K562 (cell line): ENCODE results near the gene DGKA. TPM values are rescaled to one million over a fixed set of nuclear protein-coding genes. Genes with fewer than 3 reads are reported as not detected.

Experiments
- FOSL1 ChIP-seq: fragments of 200-800 bp; sonication (Bioruptor generic); conservative IDR thresholded peaks from 2 replicates; pipeline ENCODE4 v1.6.1; 2016; ENCODE audit warnings: missing genetic modification characterization, missing compliant biosample characterization
- PHF20 ChIP-seq: fragments of 450-650 bp; IDR thresholded peaks from 2 replicates; pipeline ENCODE4 v1.6.1; 2018; ENCODE audit not compliant: partially characterized antibody
- XRCC5 ChIP-seq: fragments of 200-400 bp; formaldehyde crosslinking; IDR thresholded peaks from 2 replicates; pipeline ENCODE4 v1.6.1; 2017; ENCODE audit warnings: low read depth, mild to moderate bottlenecking, low read length
- polyA plus RNA-seq, 8 experiments: library from polyadenylated mRNA; depleted of rRNA in 4 of 8; stranded (reverse) in 5 of 8; unstranded in 3 of 8; fragments of >200 nt; fragmentation: Nextera tagmentation in 2 of 8; fragmentation: Illumina TruSeq in 1 of 8; extraction: Ambion mirVana in 2 of 8; extraction: Trizol in 1 of 8; gene quantifications; 2 replicates each; pipeline versions ENCODE4 v1.2.1 to v1.2.3, GENCODE V29; 2011 to 2014; ENCODE audit warnings: inconsistent platforms in 1 of 8, missing spikeins in 1 of 8
- total RNA-seq, 7 experiments: library from RNA; depleted of rRNA in 6 of 7; stranded (reverse); fragments of >200 nt in 6 of 7; fragmentation: Illumina TruSeq in 2 of 7; extraction: Trizol in 2 of 7; gene quantifications; 2 replicates each; pipeline versions ENCODE4 v1.2.1 to v1.2.3, GENCODE V29; 2011 to 2021; ENCODE audit warnings: low replicate concordance in 1 of 7
- TF ChIP-seq, protein P1 (sequence below): IDR thresholded peaks from 2 replicates; pipeline ENCODE4 v1.6.1; 2011; ENCODE audit warnings: borderline replicate concordance, low read depth, mild to moderate bottlenecking, moderate library complexity, low read length; ENCODE audit not compliant: insufficient read depth, poor library complexity, severe bottlenecking
- TF ChIP-seq, protein P2 (sequence below), 2 experiments: fragments of 450-650 bp in 1 of 2; sonication (generic) in 1 of 2; formaldehyde crosslinking in 1 of 2; IDR thresholded peaks in 1 of 2; conservative IDR thresholded peaks in 1 of 2; 2 replicates each; pipeline versions ENCODE4 v1.6.1 to v1.8.1; 2016 to 2023; ENCODE audit warnings: mild to moderate bottlenecking in 2 of 2, moderate library complexity in 2 of 2, inconsistent platforms in 1 of 2, missing genetic modification reagents in 1 of 2
- TF ChIP-seq, protein P3 (sequence below): fragments of 450-650 bp; IDR thresholded peaks from 2 replicates; pipeline ENCODE4 v1.7.0; 2016; ENCODE audit warnings: borderline replicate concordance
- TF ChIP-seq, protein P4 (sequence below): fragments of 450-650 bp; IDR thresholded peaks from 2 replicates; pipeline ENCODE4 v1.6.1; 2017; ENCODE audit warnings: antibody characterized with exemption

DGKA gene
- total and polyA plus RNA-seq, 9 of the 15 experiments (the other 6 are each of a cell fraction or from before 2014, with no cell fraction given): 3.4 to 12.4 (median 6.2) TPM

DNA sequence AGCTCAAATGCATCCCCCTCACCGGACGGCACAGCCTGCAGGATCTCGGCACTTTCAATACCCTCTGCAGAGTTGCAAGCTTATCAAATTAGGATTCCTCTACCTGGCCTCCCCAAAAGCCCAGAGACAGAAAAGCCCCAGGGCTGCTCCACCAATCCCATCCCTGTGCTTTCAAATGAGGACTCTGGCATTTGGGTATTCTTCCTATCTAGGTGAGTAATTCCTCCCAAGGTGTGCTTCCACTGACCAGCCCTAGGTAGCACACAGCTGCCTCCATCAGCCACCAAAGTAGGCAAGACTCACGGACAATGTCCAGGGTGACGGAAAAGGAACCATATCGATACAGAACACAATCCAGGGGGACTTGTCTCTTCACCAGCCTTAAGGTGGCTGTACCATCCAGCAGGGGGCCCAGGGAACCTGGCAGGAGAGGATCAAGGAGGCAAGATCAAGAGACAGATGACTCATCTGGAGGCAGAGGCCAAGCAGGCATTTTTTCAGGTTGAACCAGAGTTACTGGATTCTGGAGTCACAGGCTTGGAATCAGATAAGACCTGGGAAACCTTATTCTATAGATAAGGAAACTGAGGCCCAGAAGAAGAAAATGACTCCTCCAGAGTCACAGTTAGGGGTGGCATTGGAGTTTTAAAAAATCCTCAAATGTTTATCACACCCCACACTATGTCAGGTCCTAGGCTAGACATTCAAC, 25.0 kb downstream of the DGKA start (continued):
- TF ChIP-seq, protein P1, sequence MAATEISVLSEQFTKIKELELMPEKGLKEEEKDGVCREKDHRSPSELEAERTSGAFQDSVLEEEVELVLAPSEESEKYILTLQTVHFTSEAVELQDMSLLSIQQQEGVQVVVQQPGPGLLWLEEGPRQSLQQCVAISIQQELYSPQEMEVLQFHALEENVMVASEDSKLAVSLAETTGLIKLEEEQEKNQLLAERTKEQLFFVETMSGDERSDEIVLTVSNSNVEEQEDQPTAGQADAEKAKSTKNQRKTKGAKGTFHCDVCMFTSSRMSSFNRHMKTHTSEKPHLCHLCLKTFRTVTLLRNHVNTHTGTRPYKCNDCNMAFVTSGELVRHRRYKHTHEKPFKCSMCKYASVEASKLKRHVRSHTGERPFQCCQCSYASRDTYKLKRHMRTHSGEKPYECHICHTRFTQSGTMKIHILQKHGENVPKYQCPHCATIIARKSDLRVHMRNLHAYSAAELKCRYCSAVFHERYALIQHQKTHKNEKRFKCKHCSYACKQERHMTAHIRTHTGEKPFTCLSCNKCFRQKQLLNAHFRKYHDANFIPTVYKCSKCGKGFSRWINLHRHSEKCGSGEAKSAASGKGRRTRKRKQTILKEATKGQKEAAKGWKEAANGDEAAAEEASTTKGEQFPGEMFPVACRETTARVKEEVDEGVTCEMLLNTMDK: peak; percentile 43
- TF ChIP-seq FOSL1 (tag) (peak; percentile 90), XRCC5 (0 out of 2 replicates have a peak, but pooled peaks have one; percentile 38), PHF20 (no peak)
- TF ChIP-seq, protein P2, sequence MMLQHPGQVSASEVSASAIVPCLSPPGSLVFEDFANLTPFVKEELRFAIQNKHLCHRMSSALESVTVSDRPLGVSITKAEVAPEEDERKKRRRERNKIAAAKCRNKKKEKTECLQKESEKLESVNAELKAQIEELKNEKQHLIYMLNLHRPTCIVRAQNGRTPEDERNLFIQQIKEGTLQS (IDR thresholded peaks at IDR 0.05): peak; percentile 87
- TF ChIP-seq, protein P2 (CRISPR knock-in tag; conservative IDR thresholded peaks at IDR 0.05): no peak
- TF ChIP-seq, protein P3, sequence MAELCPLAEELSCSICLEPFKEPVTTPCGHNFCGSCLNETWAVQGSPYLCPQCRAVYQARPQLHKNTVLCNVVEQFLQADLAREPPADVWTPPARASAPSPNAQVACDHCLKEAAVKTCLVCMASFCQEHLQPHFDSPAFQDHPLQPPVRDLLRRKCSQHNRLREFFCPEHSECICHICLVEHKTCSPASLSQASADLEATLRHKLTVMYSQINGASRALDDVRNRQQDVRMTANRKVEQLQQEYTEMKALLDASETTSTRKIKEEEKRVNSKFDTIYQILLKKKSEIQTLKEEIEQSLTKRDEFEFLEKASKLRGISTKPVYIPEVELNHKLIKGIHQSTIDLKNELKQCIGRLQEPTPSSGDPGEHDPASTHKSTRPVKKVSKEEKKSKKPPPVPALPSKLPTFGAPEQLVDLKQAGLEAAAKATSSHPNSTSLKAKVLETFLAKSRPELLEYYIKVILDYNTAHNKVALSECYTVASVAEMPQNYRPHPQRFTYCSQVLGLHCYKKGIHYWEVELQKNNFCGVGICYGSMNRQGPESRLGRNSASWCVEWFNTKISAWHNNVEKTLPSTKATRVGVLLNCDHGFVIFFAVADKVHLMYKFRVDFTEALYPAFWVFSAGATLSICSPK: no peak
- TF ChIP-seq, protein P4, sequence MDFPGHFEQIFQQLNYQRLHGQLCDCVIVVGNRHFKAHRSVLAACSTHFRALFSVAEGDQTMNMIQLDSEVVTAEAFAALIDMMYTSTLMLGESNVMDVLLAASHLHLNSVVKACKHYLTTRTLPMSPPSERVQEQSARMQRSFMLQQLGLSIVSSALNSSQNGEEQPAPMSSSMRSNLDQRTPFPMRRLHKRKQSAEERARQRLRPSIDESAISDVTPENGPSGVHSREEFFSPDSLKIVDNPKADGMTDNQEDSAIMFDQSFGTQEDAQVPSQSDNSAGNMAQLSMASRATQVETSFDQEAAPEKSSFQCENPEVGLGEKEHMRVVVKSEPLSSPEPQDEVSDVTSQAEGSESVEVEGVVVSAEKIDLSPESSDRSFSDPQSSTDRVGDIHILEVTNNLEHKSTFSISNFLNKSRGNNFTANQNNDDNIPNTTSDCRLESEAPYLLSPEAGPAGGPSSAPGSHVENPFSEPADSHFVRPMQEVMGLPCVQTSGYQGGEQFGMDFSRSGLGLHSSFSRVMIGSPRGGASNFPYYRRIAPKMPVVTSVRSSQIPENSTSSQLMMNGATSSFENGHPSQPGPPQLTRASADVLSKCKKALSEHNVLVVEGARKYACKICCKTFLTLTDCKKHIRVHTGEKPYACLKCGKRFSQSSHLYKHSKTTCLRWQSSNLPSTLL: no peak
- TF ChIP-seq, all 486 proteins: peak for 14
